Retina (tissue), 1 donor: ENCODE measurements around the gene GSG1L.

ENCODE experiments used
- DNase-seq: peaks from one replicate; pipeline ENCODE4 v3.0.0-alpha.2; 2016

The GSG1L gene

DNA sequence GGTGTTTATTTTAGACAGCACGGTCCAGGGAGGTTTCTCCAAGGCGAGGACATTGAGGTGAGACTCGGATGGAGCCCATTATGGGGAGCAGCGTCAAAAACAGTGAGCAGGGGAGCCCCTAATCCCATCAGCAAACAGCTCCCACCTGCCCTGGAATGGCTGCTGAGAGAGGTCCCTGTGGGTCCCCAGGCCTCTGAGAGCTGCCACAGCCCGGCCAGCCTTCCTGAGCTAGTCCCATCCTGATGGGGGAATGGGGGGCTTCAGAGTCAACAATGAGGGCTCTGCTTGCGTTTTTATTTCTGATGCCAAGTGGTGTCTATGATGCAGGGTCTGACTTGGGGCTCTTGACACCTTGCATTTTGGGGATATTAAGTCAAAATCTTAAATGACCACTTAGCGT lies 128.4 kb downstream of the GSG1L start:
- no peak for DNase-seq

DNA sequence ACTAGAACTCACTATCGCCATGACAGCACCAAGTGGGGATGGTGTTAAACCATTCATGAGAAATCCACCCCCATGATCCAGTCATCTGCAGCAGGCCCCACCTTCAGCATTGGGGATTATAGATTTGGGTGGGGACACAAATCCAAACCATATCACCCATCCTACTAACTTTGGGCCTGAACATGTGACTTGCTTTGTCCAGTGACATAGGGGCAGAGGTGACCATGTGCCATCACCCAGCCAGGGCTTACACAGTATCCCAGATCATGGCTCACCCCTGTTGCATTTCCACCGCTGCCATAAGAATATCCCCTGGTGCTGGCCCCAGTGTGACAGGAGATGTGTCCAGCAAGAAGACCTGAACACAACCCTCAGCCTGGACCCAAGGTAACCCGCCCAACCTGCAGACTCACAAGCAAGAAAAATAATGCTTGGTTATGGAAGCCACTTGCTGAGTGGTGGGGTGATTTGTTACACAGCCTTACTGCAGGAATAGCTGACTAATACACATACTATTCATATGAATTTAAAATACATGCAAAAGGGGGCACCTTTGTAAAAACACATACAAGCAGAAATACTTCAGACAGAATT lies 130.9 kb downstream of the GSG1L start:
- no peak for DNase-seq

DNA sequence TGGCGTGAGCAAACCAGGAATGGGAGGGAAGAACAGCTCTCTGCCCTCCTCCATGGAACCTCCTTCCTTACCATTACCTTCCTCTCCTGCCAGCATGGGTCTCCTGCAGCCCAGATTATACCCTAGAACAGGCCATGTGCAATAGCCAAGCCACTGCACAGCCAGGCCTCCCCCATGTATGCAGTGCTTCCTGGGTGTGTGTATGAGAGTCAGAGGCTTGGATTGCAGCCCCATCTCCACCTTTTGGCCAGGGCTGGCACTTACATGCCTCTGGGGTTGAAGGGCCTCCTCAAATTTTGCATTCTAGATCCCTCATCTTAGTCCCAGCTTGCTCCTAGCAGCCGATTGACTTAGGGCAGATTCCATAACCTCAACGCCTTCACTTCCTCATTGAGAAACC lies 133.7 kb downstream of the GSG1L start:
- no peak for DNase-seq

DNA sequence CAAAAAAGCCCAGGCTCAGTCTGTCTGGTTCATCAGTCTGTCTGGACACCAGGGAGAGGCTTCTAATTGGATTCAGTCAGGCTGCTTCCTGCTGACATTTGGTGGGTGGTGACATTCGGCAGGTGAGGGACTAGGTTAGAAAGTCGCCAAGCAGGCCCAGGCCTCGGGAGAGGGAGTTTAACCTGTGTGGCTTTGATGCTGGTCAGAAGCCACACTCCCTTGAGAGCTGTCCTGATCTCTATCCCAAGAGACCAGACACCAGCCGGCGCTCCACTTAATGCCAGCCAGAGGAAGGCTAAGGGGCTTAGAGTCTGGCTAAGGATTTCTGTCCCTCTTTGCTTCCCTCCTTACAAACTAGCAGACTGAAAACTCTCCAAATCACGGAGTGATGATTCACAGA lies 135.0 kb downstream of the GSG1L start:
- no peak for DNase-seq

DNA sequence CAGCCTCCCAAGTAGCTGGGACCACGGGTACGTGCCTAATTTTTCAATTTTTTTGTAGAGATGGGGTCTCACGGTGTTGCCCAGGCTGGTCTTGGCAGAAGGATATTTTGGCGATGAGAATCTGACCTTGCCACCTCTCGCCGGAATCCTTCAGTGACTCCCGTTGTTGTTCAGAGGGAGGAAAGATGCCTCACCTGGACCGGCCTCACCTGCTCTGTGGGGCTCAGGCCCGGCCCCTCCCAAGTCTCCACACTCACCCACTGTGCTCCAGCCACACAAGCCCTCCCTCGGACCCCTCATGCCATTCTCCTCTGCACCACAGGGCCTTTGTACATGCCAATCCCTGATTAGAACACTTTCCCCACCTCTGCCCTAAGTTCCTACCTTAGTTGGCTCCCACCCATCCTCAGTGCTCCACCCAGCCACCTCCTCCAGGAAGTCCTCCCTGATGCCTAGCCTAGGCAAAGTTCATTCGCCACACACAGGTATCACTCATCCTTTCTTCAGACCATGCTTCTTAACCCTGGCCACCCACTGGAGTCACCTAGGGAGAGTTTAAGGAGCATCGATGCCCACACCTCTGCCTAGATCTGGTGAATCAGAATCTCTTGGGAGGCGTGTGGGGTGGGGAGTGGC lies 136.1 kb downstream of the GSG1L start:
- DNase-seq = no peak

DNA sequence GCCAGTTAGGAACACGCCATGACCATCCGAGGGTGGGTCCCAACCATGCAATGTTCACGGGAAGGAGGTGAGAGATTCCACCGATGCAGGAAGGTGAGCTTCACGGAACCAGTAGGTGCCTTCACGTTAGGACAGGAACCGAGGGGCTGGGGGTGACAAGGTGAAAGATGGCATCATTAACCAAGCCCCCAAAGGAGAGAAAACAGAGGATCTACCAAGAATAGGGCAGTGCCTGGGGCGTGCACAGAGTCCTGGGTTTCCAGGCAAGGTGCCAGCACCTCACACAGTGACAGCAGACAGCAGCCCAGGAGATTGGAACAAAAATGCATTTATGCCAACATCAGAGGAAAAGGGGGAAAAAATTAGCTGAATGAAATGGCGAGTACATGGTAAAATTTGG lies 137.9 kb downstream of the GSG1L start:
- DNase-seq = no peak

DNA sequence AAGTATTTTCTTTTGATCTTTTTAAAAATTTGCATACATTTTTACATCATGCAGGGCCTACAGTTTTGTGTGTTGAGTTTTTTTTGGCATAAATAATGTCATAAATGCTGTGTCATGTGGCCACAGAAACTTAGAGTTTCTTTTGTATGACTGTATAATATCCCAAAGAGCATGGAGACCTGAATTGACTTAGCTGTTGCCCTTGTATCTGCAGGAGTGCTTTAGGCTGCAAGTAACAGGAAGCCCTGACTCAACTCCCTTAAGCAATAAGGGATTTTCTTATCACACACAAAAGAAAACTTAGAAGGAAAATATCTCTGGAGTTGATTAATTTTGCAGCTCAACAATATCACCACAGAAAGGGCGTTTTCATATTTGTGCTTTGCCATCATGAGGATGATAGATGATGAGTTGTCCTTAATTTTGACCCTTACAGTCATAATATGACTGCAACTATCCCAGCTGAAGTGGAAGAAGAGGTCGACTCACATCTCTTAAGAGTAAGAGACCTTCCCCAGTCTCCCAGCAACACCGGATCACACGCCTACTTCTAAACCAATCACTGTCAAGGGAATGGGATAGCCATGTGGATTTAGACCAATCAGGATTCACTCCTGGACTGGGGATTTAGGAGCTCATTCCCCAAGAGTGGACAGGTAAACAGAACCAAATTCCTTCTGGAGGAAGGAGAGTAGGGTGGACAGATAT lies 138.9 kb downstream of the GSG1L start:
- no peak for DNase-seq

DNA sequence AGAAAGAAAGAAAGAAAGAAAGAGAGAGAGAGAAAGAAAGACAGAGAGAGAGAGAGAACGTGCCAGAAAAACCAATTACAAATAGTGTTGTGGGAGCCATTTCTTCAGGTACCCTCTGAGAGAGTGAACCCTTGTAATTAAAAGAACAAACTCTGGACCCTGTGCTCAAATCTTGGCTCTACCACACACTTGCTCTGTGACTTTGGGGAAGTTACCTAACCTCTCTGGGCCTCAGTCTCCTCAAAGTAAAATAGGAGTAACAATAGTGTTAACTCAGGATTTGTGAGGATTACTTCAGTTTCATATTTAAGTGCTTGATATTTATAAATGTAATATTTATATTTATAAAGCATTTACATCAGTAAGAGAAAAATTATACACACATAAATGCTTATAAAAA lies 139.8 kb downstream of the GSG1L start:
- DNase-seq = no peak

DNA sequence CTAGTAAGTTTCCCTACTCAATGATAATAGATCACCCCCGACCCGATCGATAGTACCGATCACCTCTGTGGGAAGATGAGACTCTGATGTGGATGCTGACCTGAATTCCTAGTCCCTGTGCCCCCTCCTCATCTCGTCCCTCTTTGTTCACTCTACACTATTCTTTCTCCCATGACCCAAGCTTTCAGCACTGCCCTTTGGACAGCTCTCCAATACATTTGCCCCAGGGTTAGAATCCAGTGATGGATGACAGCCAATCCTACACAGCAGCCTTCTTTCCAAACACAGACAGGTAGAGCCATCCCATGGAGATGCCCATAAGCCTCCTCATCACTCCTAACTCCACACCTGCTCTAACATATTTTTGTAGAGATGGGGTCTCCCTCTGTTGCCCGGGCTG lies 141.1 kb downstream of the GSG1L start:
- no peak for DNase-seq

DNA sequence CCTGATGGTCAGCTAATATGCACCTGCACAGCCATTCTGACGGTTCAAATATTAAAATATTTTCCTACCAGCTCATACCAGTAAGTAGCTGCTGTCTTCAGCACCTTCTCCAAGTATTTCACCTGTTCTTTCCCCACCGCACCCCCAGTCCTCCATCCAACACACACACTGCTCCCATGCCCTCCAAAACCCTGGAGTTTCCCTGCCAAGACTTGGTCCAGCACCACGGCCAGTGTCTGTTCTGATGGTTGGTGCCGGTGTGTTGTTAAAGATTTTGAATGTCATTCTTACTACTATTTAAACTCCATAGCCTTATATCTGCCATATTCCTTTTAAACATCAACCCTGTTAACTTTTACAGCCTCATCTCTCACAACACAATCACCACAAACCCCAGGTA lies 142.4 kb downstream of the GSG1L start:
- DNase-seq = no peak

DNA sequence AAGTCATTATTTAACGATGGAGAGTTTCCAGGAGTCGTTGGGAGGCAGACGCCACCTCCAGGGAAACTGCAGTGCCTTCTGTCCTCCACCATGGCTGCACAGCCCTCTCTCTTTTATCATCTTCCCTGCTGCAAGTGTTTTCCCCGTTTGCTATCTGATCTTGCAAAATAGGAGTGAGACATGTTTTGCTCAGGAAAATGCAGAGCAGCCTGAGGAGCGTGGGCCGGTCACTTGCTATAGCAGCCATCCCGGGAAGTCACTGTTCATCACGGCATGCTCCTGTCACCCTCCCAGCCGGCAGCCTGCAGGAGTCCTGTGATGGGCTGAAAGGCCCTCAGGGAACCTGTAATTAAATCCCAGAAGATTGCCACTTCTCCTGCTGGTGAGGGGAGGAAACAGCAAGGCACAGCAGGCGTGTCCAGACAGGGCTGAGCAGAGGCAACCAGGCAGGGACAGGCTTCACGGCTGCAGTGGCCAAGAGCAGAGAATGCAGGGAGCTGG lies 143.1 kb downstream of the GSG1L start:
- peak; percentile 57 for DNase-seq

DNA sequence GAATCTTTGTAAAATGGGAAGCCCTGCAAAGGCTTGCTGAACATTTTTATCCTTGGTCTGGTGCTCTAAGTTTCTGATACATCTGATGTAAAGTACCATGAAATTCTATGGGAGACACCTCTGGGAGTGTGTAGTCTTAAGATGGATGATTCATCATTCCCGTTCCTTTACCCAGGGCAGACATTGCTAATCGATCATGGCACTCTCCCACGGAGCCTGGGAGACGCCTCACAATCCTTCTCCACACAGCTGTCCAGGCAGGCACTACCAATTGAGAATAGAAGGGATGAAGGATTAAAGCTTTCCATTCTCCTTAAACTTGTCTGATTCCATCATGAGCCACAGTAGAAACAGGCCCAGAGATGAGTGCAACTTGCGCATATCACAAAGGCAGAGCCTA lies 144.8 kb downstream of the GSG1L start:
- DNase-seq = no peak

DNA sequence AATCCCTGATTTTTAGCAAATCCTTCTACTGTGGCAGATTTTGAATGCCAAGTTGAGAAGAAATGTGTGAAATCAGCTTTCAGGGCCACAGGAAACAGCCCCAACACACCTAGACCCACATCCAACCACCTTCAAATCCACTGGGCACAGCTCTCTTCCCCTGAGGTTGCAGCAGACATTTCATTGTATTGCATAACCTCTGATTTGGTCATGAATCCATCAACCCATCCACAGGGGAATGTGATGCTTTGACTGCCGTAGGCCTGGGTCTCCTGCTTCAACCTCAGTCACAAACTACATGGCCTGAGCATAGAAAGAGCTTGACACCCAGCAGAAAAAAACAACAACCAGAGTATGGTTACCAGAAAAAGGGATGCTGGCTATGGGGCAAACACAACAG lies 145.6 kb downstream of the GSG1L start:
- no peak for DNase-seq

DNA sequence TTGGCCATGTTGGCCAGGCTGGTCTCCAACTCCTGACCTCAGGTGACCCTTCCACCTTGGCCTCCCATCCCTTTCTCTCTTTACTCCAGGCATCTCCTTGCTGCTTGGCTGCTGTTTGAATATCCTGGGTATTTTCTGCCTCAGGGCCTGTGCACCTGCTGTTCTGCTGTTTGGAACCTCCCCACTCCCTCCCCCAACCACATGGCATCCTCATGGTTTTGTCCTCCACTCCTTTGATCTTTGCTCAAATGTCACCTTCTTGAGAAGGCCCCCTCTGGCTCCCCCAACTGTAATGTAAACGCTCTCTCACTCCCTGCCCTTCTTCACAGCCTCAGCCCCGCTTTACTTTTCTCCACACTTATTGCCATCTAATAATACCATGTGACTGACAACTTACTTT lies 152.0 kb downstream of the GSG1L start:
- no peak for DNase-seq

DNA sequence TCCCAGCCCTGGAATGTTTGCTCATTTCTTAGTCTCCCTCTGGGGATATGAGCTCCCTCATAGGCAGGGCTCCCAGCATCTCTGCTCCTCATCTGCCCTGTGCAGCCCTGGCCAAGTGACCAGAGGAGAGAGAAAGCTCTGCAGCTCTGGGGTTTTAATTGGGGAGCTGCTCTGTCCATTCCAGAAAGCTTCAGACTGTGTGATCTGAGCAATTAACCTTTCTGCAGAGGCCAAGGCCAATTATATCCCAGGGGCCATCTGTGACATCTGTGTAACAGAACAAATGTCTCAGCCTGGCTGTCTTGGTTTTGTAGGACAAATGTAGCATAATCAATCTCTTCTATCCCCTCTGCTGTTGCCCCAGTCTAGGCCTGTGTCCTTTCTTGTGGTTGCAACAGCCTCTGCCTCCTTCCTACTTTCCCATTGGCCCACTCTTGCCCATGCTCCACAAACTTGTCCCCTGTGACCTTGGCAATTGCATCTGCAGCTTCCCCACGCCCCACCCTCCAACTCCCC lies 156.0 kb downstream of the GSG1L start:
- no peak for DNase-seq

DNA sequence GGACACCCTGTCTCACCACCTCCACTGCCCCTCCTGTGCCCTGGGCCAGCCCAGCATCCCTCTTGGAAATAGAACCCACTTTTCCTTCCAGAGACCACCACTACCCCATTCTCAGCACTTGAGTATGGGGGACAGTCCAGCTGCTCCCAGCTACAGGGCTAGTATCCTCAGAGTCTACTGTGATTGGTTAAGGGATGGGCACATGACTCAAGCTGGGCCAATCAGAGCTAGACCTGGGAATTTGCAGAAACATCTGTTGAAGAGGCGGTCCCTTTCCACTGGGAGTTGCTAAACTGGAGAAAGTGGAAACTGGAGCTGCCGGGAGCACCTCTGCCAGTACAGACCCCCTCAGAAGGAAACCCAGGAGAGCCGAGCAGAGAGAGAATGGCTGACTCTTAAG lies 156.6 kb downstream of the GSG1L start:
- no peak for DNase-seq

DNA sequence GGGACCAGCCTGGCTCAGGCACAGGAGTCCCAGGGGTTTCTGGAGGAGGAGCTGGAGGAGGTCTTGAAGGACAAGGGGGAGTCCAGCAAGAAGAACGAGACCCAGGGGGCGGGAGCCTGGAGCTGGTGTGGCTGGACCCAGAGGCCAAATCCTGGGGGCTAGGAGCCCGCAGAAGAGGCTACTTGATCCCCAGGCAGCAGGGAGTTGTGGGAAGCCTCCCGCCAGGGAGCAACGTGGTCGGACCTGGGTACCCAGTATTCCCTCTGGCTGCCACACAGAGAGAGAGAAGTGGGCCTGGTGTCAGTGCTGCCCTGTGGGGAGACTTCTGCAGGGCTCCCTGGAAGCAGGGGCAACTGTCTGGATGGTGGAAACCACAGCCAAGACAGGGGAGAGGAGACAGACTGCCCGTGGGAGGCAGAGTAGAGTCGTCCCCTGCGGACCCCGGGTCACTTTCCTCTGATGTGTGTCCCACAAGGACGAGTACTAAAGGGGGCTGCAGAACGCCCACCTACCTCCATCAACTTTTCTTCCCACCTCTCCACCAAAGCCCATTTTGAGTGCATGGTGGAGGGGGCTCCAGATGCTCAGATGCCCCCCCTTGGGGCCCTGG lies 160.4 kb downstream of the GSG1L start:
- no peak for DNase-seq

DNA sequence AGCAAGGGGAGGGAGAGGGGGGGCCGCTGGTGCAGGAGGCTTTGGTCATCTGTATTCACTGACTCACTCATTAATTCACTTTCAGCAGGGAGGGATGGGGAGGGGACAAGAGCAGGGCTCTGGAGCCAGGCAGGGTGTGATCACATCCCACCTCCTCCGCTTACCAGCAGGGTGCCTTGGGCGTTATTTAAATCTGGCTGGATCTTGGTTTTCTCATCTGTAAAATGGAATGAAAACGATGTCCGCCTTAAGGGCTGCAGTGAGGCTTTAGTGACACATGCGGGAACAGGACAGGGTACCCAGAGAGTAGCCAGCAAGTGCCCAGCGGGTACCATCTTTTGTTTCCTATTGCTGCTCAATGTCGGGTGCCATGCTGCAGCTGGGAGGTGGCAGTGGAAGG lies 161.0 kb downstream of the GSG1L start:
- no peak for DNase-seq

DNA sequence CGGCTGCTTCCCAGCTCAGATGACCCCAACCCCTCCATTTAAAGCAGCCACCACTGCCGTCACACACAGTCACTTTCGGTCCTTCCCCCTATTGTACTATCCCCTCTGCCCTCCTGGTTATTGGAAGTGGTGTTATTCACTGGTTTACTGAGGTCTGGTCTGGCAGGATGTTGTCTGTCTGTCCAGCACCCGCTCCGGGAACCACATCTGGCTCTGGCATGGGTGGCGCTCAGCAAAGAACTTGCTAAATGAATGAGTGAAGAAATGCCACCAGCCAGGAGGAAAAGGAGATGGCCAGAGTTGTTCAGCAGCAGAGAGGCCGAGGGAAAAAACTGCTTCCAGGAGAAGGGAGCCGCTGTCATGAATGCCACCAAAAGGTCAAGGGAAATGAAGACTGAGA lies 161.6 kb downstream of the GSG1L start:
- no peak for DNase-seq

DNA sequence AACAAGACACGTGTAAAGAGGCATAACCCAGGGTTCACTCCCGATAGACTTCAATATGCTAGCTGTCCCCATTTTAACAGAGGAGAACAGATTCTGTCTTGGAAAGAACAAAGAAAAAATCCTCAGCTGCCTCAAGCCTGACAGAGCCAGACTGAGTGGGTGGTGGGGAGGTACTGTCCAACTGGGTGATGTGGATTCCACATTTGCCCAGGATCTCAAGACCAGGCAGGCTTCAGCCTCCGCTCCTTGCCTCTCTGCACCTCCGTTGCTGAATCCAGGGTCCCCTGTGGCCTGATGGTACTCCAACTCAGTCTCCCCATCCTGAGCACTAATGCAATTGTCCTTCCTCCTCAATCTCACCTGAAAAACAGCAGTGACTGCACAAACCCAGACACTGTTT lies 163.8 kb downstream of the GSG1L start:
- DNase-seq = no peak

DNA sequence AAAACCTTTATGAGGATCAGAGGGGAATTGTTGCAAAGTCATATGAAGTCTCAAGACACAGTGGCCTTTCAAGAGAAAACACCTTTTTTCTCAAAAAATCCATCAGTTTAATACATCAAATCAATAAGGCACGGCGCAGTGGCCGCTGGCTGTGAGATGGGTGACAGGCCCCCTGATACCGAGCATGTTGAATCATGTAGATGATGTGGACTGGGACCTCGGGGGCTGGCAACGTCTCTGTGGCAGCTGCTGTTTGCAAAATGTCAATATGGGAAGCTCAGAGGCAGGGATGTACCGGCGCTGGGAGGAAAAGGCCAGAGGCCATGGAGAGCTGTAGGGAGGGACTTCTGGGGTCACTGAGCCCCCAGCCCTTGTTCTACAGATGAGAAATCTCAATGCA lies 169.1 kb downstream of the GSG1L start:
- DNase-seq = peak; percentile 53

DNA sequence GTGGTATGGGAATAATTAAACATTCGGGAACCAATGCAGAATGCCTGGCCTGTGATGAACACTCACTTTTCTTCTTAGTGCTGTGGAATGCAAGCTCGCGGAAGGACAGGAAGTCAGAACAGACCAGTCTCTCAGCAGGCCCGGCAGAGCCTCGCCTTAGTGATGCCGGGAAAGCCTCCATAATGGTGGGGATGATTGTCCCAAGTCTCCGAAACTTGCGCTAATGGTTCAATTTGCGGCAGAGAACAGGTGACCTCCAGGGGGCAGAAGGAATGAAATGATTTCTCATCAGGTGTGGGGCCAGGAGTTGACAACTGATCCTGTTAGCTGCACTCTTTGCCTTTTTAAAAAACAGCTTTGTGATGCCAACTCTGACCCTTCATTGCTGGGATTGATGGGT lies 170.6 kb downstream of the GSG1L start:
- DNase-seq = no peak

DNA sequence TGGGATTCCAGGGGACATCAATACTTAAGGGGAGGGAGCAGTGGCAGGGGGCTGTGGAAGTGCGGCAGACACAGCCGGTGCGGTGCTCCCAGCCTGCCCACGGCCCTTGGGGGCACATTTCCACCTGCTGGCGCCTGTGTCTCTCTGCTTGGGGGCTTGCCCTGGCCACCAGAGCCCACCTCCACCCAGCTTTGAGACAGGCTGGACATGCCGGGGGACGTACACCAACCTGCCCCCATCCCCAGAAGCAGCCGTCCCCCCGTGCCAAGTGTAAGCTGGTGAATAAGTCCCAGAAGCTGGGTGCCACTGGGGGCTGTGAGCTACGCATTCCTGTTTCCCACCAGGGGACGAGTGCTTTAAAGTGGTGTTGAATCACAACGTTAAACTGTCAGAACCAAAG lies 172.6 kb downstream of the GSG1L start:
- DNase-seq = no peak

DNA sequence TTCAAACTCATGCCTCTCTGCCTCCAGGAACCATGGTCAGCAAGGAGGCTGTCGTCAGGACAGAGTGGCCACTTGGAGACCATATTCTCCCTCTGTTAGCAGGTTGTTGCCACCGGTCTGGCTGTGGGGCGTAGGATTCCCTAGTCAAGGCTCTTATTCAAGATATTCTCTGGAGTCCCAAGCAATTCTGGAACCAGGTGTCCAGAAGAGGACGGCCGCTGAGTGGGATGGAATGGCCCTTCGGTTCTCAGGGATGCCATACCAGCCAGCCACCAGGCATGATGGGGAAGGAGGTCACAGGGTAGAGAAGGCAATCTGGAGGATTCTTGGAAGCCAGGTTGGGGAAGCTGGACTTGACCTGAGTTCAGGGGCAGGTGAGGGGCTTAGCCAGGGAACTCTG lies 173.5 kb downstream of the GSG1L start:
- no peak for DNase-seq
